Sigmoid colon (tissue), 7 donors: Measurements from ENCODE around the gene ASB7. TPM values are rescaled to one million over a fixed set of nuclear protein-coding genes. Genes with fewer than 3 reads are reported as not detected.
A peak's percentile ranks its signal among the peaks of the same experiment; 100 is the strongest.

ENCODE experiments used
- DNase-seq: peaks from one replicate; pipeline ENCODE4 v3.0.0-alpha.2; 2019
- H3K27ac ChIP-seq, 4 donors: fragments of 200-600 bp; sonication (generic); one replicate each; pipeline ENCODE4 v1.5.1; 2016 to 2019; ENCODE audit warnings: mild to moderate bottlenecking in 1 of 4
- H3K27me3 ChIP-seq, 3 donors: fragments of 200-600 bp; sonication (generic); one replicate each; pipeline ENCODE4 v1.5.1; 2019; ENCODE audit warnings: mild to moderate bottlenecking in 1 of 3
- H3K36me3 ChIP-seq, 4 donors: fragments of 200-600 bp; sonication (generic); one replicate each; pipeline ENCODE4 v1.5.1; 2016 to 2019
- H3K4me1 ChIP-seq, 4 donors: fragments of 200-600 bp; sonication (generic); one replicate each; pipeline ENCODE4 v1.5.1; 2017 to 2019
- H3K4me3 ChIP-seq, 4 donors: fragments of 200-600 bp; sonication (generic); one replicate each; pipeline ENCODE4 v1.5.1; 2017 to 2019; ENCODE audit warnings: mild to moderate bottlenecking in 2 of 4, moderate library complexity in 1 of 4
- H3K9me3 ChIP-seq, 4 donors: fragments of 200-600 bp in 3 of 4; sonication (generic) in 3 of 4; one replicate each; pipeline versions ENCODE4 v1.5.1 to v1.6.1; 2013 to 2019
- CTCF ChIP-seq, 4 experiments: fragments of 450-650 bp in 3 of 4; fragments of 200-600 bp in 1 of 4; IDR thresholded peaks; one replicate each; pipeline ENCODE4 v1.5.1; 2016 to 2019; ENCODE audit warnings: antibody characterized with exemption in 4 of 4, mild to moderate bottlenecking in 3 of 4, moderate library complexity in 2 of 4
- EP300 ChIP-seq, 4 donors: sonication (generic); formaldehyde crosslinking; IDR thresholded peaks; one replicate each; pipeline ENCODE4 v1.6.1; 2017; ENCODE audit warnings: antibody characterized with exemption in 4 of 4
- POLR2A ChIP-seq, 2 donors: fragments of 450-650 bp; IDR thresholded peaks; one replicate each; pipeline ENCODE4 v1.6.1; 2016; ENCODE audit warnings: antibody characterized with exemption in 2 of 2, mild to moderate bottlenecking in 2 of 2, moderate library complexity in 2 of 2
- POLR2AphosphoS5 ChIP-seq, 4 donors: sonication (generic); formaldehyde crosslinking; IDR thresholded peaks; one replicate each; pipeline ENCODE4 v1.6.1; 2017; ENCODE audit warnings: antibody characterized with exemption in 4 of 4
- WGBS, 2 donors: extraction: QIAGEN DNeasy Blood & Tissue Kit; methylation state at CpG; one replicate each; pipeline ENCODE4 v1.1.7; 2013; 5-methylcytosine and 5-hydroxymethylcytosine counted together
- intact Hi-C: fragments of 100-400 bp; cut with DNase I; formaldehyde crosslinking; loops from one replicate; pipeline ENCODE4 v1.15.1; 2023
- polyA plus RNA-seq, 3 donors: library from polyadenylated mRNA; stranded (reverse); fragments of 200-250 nt; gene quantifications; one replicate each; pipeline ENCODE4 v1.2.3, GENCODE V29; 2013
- total RNA-seq, 4 donors: library from RNA; depleted of rRNA; stranded (reverse); fragments of >200 nt; gene quantifications; one replicate each; pipeline ENCODE4 v1.1.0, GENCODE V29; 2016
- donor health status: healthy with polysubstance abuse.
- donor health status: Bipolar disorder and iron deficiency.
- donor health status: healthy.

The ASB7 gene
- total and polyA plus RNA-seq, 7 donors: 7.2 to 15.7 (median 10.7) TPM

GRCh38 chr15:100691321-100691720 is 88.9 kb downstream of the ASB7 start:
- Histone ChIP-seq H3K4me1 (peaks cover 0 to 47% (median 34%) of the 10 kb centered on the region in 4 donors), H3K27ac (no peak overlapping the region), H3K4me3 (no peak overlapping the region), H3K9me3 (no peaks in the 10 kb centered on the region), H3K36me3 (no peaks in the 10 kb centered on the region), H3K27me3 (no peaks in the 10 kb centered on the region)
- intact Hi-C loops: no loop called here
- no peak for DNase-seq
- WGBS, 2 donors: 93 to 98% methylated on average over 4 of the region's 4 CpGs
- no peak for TF ChIP-seq POLR2AphosphoS5 (IDR thresholded peaks at IDR 0.05)
- TF ChIP-seq EP300 (IDR thresholded peaks at IDR 0.05): no peak
- no peak for TF ChIP-seq POLR2A (IDR thresholded peaks at IDR 0.05)

- no peak overlapping the region for H3K4me3 ChIP-seq
- peaks cover 0 to 43% (median 31%) of the 10 kb centered on the region in 4 donors for H3K4me1 ChIP-seq
- intact Hi-C loops: no loop called here
- peak overlapping the region in 1 of 4 donors; percentile 12 for H3K27ac ChIP-seq
- no peaks in the 10 kb centered on the region for H3K9me3 ChIP-seq
- H3K27me3 ChIP-seq: no peaks in the 10 kb centered on the region
- TF ChIP-seq POLR2AphosphoS5 (IDR thresholded peaks at IDR 0.05) (no peak), POLR2A (IDR thresholded peaks at IDR 0.05) (no peak), EP300 (IDR thresholded peaks at IDR 0.05) (no peak), CTCF (IDR thresholded peaks at IDR 0.05) (no peak)
- no peaks in the 10 kb centered on the region for H3K36me3 ChIP-seq
- no peak for DNase-seq
- 80 to 82% methylated on average over 3 of the region's 3 CpGs for WGBS, 2 donors
Observed at GRCh38 chr15:100692246-100692645, 89.9 kb downstream of the ASB7 start.

GRCh38 chr15:100692671-100693070 is 90.3 kb downstream of the ASB7 start:
- TF ChIP-seq EP300 (IDR thresholded peaks at IDR 0.05): no peak
- TF ChIP-seq POLR2AphosphoS5 (IDR thresholded peaks at IDR 0.05): no peak
- Histone ChIP-seq H3K27me3 (no peaks in the 10 kb centered on the region), H3K4me1 (peaks cover 0 to 39% (median 26%) of the 10 kb centered on the region in 4 donors), H3K4me3 (no peak overlapping the region), H3K36me3 (no peaks in the 10 kb centered on the region), H3K9me3 (no peaks in the 10 kb centered on the region), H3K27ac (peak overlapping the region in 1 of 4 donors; percentile 12)
- 79 to 91% methylated on average over 7 of the region's 7 CpGs for WGBS, 2 donors
- no peak for DNase-seq
- intact Hi-C loops: no loop called here

GRCh38 chr15:100693451-100693850 is 91.1 kb downstream of the ASB7 start:
- no peak for TF ChIP-seq POLR2A (IDR thresholded peaks at IDR 0.05)
- H3K4me3 ChIP-seq: no peak overlapping the region
- no peaks in the 10 kb centered on the region for H3K9me3 ChIP-seq
- H3K27ac ChIP-seq: peak overlapping the region in 2 of 4 donors; percentile 75 to 76
- no peaks in the 10 kb centered on the region for H3K36me3 ChIP-seq
- peaks cover 0 to 31% (median 19%) of the 10 kb centered on the region in 4 donors for H3K4me1 ChIP-seq
- no peak for DNase-seq
- intact Hi-C loops: no loop called here
- H3K27me3 ChIP-seq: no peaks in the 10 kb centered on the region
- WGBS, 2 donors: 50 to 83% methylated on average over 4 of the region's 4 CpGs

- Histone ChIP-seq H3K27ac (peak overlapping the region; percentile 50 to 76 (median 70)), H3K4me1 (peaks cover 0 to 24% (median 16%) of the 10 kb centered on the region in 4 donors), H3K27me3 (no peaks in the 10 kb centered on the region), H3K4me3 (no peak overlapping the region), H3K9me3 (no peaks in the 10 kb centered on the region), H3K36me3 (no peaks in the 10 kb centered on the region)
- peak; percentile 61 for DNase-seq
- intact Hi-C loops: loop anchor here (2.0 kb wide), 1 partner anchor 26 kb away; no protein-coding TSS in a partner anchor
- no peak for TF ChIP-seq POLR2A (IDR thresholded peaks at IDR 0.05)
- peak; percentile 23 to 72 (median 62) for TF ChIP-seq POLR2AphosphoS5 (IDR thresholded peaks at IDR 0.05)
- TF ChIP-seq EP300 (IDR thresholded peaks at IDR 0.05): peak; percentile 53 to 88 (median 62)
- no peak for TF ChIP-seq CTCF (IDR thresholded peaks at IDR 0.05)
- WGBS, 2 donors: 61 to 70% methylated on average over 4 of the region's 4 CpGs
Observed at GRCh38 chr15:100694381-100695021, 92.1 kb downstream of the ASB7 start.

GRCh38 chr15:100695048-100695447 is 92.7 kb downstream of the ASB7 start:
- no peaks in the 10 kb centered on the region for H3K9me3 ChIP-seq
- peaks cover 0 to 24% (median 16%) of the 10 kb centered on the region in 4 donors for H3K4me1 ChIP-seq
- peak overlapping the region; percentile 50 to 76 (median 70) for H3K27ac ChIP-seq
- DNase-seq: no peak
- H3K27me3 ChIP-seq: no peaks in the 10 kb centered on the region
- no peak for TF ChIP-seq CTCF (IDR thresholded peaks at IDR 0.05)
- no peak for TF ChIP-seq POLR2A (IDR thresholded peaks at IDR 0.05)
- TF ChIP-seq EP300 (IDR thresholded peaks at IDR 0.05): no peak
- TF ChIP-seq POLR2AphosphoS5 (IDR thresholded peaks at IDR 0.05): no peak
- no peaks in the 10 kb centered on the region for H3K36me3 ChIP-seq
- intact Hi-C loops: loop anchor here (2.0 kb wide), 1 partner anchor 26 kb away; no protein-coding TSS in a partner anchor
- 91 to 92% methylated on average over 3 of the region's 3 CpGs for WGBS, 2 donors
- H3K4me3 ChIP-seq: no peak overlapping the region
